ENCODE results near the gene BANF2. TPM values are rescaled to one million over a fixed set of nuclear protein-coding genes. Genes with fewer than 3 reads are reported as not detected.

Gene BANF2
- total RNA-seq, 2 donors from 2014 or later, result not detected

- no peak overlapping the region for H3K9ac ChIP-seq (ENCODE audit: extremely low read depth, low read length, poor library complexity, severe bottlenecking)
- no peak for DNase-seq
- H3K36me3 ChIP-seq (ENCODE audit: control insufficient read depth, insufficient read depth, low read length), result no peaks in the 10 kb centered on the region
- no peaks in the 10 kb centered on the region for H3K27me3 ChIP-seq (ENCODE audit: control insufficient read depth, insufficient read depth, low read length, poor library complexity, severe bottlenecking)
- no peak overlapping the region for H3K4me3 ChIP-seq (ENCODE audit: low read length)
- peaks cover 16% of the 10 kb centered on the region for H3K27me3 Mint-ChIP-seq (ENCODE audit: insufficient read depth)
- H3K9me3 ChIP-seq (ENCODE audit: control insufficient read depth, low read length), result no peaks in the 10 kb centered on the region
- H3K4me3 Mint-ChIP-seq, result no peak overlapping the region
- H3K9me3 Mint-ChIP-seq, result no peaks in the 10 kb centered on the region
- TF ChIP-seq CTCF (conservative IDR thresholded peaks at IDR 0.05), result no peak
- H3K27ac Mint-ChIP-seq, result no peak overlapping the region
- H3K4me1 Mint-ChIP-seq, result peaks cover 8% of the 10 kb centered on the region
- H3K4me1 ChIP-seq (ENCODE audit: control insufficient read depth, insufficient read depth, low read length), result no peaks in the 10 kb centered on the region
- 87 to 92% methylated on average over 9 to 15 of the region's 15 CpGs for WGBS, 2 experiments (ENCODE audit: insufficient coverage in 1 of 2, insufficient read length in 1 of 2)
- no peak overlapping the region for H3K27ac ChIP-seq (ENCODE audit: low read depth, low read length)
- no peaks in the 10 kb centered on the region for H3K36me3 Mint-ChIP-seq (ENCODE audit: low read depth)
Measured at GRCh38 chr20:17749978-17750721, 50.4 kb downstream of the BANF2 start.

GRCh38 chr20:17750722-17751045 lies 50.9 kb downstream of the BANF2 start:
- H3K4me1 Mint-ChIP-seq, result peaks cover 8% of the 10 kb centered on the region
- Histone ChIP-seq H3K4me3 (ENCODE audit: low read length) (no peak overlapping the region), H3K4me1 (ENCODE audit: control insufficient read depth, insufficient read depth, low read length) (no peaks in the 10 kb centered on the region), H3K27me3 (ENCODE audit: control insufficient read depth, insufficient read depth, low read length, poor library complexity, severe bottlenecking) (no peaks in the 10 kb centered on the region), H3K27ac (ENCODE audit: low read depth, low read length) (no peak overlapping the region), H3K9ac (ENCODE audit: extremely low read depth, low read length, poor library complexity, severe bottlenecking) (no peak overlapping the region), H3K9me3 (ENCODE audit: control insufficient read depth, low read length) (no peaks in the 10 kb centered on the region), H3K36me3 (ENCODE audit: control insufficient read depth, insufficient read depth, low read length) (no peaks in the 10 kb centered on the region)
- no peaks in the 10 kb centered on the region for H3K9me3 Mint-ChIP-seq
- DNase-seq, result no peak
- no peak overlapping the region for H3K27ac Mint-ChIP-seq
- TF ChIP-seq CTCF (conservative IDR thresholded peaks at IDR 0.05), result no peak
- WGBS, 2 experiments (ENCODE audit: insufficient coverage in 1 of 2, insufficient read length in 1 of 2), result 98% methylated on average over 2 of the region's 2 CpGs; no CpG with 5 or more reads in 1 of the 2 experiments
- peaks cover 20% of the 10 kb centered on the region for H3K27me3 Mint-ChIP-seq (ENCODE audit: insufficient read depth)
- no peaks in the 10 kb centered on the region for H3K36me3 Mint-ChIP-seq (ENCODE audit: low read depth)
- no peak overlapping the region for H3K4me3 Mint-ChIP-seq

GRCh38 chr20:17751640-17752039 lies 51.9 kb downstream of the BANF2 start:
- TF ChIP-seq CTCF (conservative IDR thresholded peaks at IDR 0.05), result no peak
- Histone ChIP-seq H3K4me3 (ENCODE audit: low read length) (no peak overlapping the region), H3K9ac (ENCODE audit: extremely low read depth, low read length, poor library complexity, severe bottlenecking) (no peak overlapping the region), H3K36me3 (ENCODE audit: control insufficient read depth, insufficient read depth, low read length) (no peaks in the 10 kb centered on the region), H3K9me3 (ENCODE audit: control insufficient read depth, low read length) (no peaks in the 10 kb centered on the region), H3K27me3 (ENCODE audit: control insufficient read depth, insufficient read depth, low read length, poor library complexity, severe bottlenecking) (no peaks in the 10 kb centered on the region), H3K4me1 (ENCODE audit: control insufficient read depth, insufficient read depth, low read length) (no peaks in the 10 kb centered on the region), H3K27ac (ENCODE audit: low read depth, low read length) (no peak overlapping the region)
- WGBS, 2 experiments (ENCODE audit: insufficient coverage in 1 of 2, insufficient read length in 1 of 2), result 77 to 82% methylated on average over 6 to 8 of the region's 8 CpGs
- H3K36me3 Mint-ChIP-seq (ENCODE audit: low read depth), result no peaks in the 10 kb centered on the region
- no peak for DNase-seq
- peaks cover 8% of the 10 kb centered on the region for H3K4me1 Mint-ChIP-seq
- no peak overlapping the region for H3K27ac Mint-ChIP-seq
- H3K9me3 Mint-ChIP-seq, result no peaks in the 10 kb centered on the region
- no peak overlapping the region for H3K4me3 Mint-ChIP-seq
- H3K27me3 Mint-ChIP-seq (ENCODE audit: insufficient read depth), result peaks cover 26% of the 10 kb centered on the region

Measured in endodermal cell (in vitro differentiated cells).